NCI-H345 treated with DMSO at 0.1 percent for 48 hours (cell line): ENCODE data around the gene P2RX3.

Experiments
- DNase-seq: peaks from one replicate; lab custom pipeline; 2025; ENCODE audit not compliant: unreplicated experiment; lab: John Stamatoyannopoulos, UW

The P2RX3 gene

GRCh38 chr11:57368106-57368844, 30.1 kb downstream of the P2RX3 start:
- no peak for DNase-seq

DNA sequence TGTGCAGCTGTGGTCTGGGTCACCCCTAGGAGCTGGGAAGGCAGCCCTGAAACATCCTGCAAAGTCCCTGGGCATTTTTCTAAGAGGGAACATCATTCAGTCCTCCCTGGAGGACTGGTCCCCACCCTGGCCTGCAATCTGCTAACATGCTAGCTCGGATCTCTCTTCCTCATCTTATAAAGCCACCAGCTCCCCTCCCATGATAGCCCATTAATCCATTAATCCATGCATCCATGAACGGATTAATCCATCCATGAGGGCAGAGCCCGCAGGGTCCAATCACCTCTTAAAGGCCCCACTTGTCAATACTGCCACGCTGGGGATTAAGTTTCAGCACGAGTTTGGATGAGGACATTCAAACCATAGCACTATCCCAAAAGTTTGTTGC, 30.7 kb downstream of the P2RX3 start:
- DNase-seq = no peak

- DNase-seq = no peak
Measured at GRCh38 chr11:57370251-57370650, 32.1 kb downstream of the P2RX3 start.

GRCh38 chr11:57370941-57371340, 32.8 kb downstream of the P2RX3 start:
- no peak for DNase-seq

DNA sequence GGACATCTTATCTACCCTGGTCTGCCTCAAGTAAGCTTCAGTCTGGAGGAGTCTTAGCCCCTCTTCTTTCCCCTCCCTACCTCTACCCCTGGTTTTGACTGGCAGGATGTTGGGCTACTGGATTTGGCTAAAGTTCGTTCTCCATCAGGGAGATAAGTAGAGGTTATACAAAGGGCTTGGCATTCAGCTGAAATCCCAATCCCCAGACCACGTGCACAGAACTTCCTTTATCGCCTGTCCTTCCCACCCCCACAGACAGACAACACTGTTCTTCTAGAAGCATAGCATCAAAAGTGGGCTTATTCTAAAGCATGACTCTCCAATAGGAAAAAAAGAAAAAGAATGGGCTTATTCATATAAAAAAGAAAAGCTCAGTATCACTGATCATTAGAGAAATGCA, 35.0 kb downstream of the P2RX3 start:
- no peak for DNase-seq

GRCh38 chr11:57374966-57375365, 36.8 kb downstream of the P2RX3 start:
- DNase-seq = no peak

DNA sequence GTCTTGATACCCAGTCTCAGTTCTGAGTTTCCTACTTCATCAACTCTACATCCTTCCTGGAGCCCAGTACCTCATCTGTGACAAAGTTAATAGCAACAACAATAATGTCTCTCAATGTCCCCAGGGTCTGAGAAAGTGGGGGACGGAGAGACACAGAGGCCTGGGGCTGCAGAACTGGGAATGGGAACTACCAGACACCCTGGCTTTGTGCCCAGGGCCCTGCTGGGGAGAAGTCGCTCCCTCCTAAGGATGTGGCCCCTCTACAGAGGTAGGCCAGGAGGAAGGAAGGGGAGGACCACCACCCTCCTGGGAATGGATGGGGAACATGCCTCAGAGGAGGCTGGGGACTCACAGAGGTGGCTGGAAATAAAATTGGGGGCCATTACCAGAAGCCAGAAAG, 37.3 kb downstream of the P2RX3 start:
- DNase-seq = no peak

DNA sequence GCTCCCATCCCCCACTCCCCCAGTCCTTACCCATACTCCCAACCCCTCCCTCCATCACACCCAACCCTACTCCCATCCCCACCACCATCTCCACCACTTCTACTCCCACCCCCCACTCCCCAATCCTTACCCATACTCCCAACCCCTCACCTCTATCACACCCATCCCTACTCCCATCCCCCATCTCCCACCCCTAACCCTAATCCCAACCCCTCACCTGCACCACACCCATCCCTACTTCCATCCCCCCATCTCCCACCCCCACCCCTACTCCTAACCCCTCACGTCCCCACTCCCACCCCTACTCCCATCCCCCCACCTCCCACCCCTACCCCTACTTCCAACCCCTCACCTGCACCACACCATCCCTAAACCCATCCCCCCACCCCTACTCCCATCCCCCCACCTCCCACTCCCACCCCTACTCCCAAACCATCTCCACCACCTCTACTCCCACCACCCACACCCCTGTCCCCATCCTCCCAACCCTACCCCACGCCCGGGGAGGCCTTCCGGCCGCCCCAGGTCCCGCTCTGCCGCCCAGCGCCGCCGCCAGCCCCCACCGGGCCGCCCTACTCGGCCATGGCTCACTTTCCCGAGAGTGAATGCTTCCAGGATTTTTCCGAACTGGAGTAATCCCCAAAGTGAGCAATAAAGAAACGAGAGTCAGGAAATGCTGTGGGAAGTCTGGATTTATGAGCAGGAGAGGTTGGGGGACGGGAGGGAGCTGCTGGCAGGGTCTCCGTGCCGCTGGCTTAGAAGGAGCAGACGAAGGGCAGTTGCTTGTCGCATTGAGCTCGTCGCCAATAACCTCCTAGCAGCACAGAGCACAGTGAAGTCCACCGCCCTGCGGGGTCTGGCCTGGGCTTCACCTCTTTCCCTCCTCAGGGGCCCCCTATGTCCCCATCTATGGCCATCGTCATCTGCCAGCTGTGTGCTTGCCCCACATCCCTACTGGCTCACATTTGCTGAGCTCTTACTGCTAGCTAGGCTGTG, 38.2 kb downstream of the P2RX3 start:
- no peak for DNase-seq

DNA sequence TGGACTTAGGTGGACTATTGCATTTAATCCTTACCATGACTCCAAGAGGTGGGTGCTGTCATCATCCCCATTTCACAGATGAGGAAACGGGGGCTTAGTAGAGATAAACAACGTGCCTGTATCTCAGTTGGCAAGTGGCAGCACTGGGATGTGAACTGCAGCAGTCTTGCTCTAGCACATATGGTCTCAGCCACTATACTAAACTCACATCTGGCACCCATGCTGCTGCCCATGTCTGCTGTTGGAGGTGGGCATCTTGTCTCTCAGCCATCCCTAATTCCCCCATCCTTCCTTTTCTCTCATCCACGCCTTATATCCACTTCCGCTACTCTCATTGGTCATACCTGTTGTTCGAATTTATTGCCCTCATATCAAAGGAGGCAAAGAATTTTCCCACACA, 39.0 kb downstream of the P2RX3 start:
- no peak for DNase-seq

DNA sequence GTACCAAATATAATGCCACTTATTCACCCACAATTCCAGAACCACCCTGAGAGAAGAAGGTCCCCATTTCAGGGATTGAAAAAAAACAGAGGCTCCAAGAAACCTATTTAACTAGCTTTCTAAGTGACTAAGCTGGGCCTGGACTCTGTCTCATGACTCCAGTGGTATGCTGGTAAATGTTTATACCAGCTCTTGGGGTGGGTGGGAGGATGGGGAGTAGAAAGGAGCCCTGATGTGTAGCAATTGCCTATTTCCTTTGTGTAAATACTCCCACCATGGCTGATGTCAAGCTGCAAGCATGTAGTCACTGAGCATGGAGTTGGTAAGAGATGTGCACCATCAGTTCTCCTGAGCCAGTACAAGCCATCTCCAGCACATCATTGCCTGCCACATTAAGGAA, 40.0 kb downstream of the P2RX3 start:
- DNase-seq = no peak

GRCh38 chr11:57379732-57380131, 41.6 kb downstream of the P2RX3 start:
- no peak for DNase-seq

DNA sequence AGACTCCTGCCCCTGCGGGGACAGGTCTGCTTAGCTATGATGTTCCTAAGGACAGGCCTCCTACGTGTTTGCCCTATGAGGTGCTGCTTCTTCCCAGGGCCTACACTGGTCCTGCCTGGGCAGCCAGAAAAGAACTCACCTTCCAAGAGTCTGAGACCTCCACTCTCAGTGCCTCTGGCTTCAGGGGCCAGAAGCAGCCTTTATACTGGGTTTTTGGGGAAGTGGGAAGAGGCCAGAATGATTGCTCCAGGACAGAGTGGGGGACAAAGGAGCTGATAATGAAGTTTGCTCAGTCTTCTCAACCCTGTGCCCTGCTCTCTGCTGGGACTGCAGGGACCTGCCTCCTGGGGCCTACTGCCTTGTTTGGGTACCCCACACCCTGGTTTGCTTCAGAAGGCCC, 42.8 kb downstream of the P2RX3 start, which contains the start of gene PRG3:
PRG3 (minus strand) TSS at position 176 of the 400 bp plus-strand sequence. CDS start 442 bp downstream, outside the sequence.
- DNase-seq = no peak

GRCh38 chr11:57386178-57386940, 48.2 kb downstream of the P2RX3 start:
- no peak for DNase-seq

DNA sequence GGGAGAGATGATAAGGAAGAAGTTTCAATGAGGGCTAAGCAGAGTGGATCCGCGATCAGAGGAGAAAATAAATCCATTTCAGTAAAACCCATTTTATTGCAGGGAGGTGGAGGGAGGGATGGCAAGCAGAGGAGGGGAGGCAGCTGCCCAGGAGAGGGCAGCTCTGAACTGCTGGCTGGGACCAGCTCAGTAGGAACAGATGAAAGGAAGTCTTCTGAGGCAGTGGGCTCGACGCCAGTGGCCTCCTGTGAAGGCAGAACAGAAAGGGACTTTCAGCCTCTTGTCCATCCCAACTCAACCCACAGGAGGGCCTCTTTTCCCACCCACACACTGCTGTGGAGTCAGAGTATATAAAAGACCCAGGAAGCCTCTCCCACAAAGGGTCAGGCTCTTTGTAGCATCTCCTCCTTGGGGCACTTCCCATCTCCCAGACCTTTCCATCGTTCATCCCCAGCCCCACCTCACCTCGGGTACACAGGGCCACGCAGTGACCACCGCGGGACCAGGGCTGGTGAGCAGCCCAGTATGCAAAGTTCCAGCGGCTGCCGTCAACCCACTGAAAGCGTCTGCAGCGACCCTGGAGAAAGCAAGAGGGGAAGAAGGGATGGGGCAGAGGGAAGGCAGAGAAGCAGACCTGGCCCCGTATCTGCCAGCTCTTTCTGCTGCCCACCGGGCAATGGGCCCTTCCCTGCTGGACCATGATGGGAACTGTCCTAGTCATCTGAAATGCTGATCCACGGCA, 49.3 kb downstream of the P2RX3 start:
- no peak for DNase-seq

DNA sequence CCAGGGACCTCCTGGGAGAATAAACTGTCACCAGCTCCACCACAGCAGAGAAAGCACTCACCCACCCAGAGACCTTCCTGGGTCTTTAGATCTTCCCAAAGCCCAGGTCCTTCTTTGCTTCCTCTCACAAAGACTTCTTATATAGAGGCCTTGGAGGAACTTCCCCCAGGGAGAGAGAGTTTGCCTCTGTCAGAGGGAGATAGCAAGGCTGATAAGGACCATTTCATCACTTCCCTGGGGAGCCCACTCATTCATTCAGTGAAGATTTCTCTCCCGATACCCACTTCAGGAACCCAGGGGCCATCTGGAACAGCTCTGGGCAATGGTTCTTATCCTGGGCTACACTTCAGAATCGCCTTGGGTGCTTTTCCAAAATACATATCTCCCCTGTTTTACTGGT, 52.4 kb downstream of the P2RX3 start, which contains the start of gene PRG2:
PRG2 (minus strand) TSS at position 116 of the 400 bp plus-strand sequence. CDS start 706 bp downstream, outside the sequence.
- no peak for DNase-seq

DNA sequence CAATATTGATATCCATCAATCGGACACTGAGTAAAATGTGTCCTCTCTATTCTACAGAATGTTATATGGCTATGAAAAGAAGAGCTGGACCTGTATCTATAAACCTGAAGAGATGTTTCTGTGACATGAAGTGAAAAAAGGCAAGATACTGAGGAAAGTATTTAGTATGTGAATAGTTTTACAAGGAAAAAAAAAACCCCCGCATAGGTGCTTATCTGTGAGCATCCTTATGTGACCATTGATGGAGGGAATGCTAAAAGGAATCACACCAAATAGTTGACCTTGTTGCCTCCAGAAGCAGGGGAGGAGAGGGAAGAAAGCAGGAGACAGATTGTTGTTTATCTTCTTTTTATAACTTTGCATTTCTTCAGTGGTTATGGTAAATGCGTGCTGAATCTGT, 53.0 kb downstream of the P2RX3 start:
- DNase-seq = no peak

- no peak for DNase-seq
Measured at GRCh38 chr11:57391539-57391938, 53.4 kb downstream of the P2RX3 start.

DNA sequence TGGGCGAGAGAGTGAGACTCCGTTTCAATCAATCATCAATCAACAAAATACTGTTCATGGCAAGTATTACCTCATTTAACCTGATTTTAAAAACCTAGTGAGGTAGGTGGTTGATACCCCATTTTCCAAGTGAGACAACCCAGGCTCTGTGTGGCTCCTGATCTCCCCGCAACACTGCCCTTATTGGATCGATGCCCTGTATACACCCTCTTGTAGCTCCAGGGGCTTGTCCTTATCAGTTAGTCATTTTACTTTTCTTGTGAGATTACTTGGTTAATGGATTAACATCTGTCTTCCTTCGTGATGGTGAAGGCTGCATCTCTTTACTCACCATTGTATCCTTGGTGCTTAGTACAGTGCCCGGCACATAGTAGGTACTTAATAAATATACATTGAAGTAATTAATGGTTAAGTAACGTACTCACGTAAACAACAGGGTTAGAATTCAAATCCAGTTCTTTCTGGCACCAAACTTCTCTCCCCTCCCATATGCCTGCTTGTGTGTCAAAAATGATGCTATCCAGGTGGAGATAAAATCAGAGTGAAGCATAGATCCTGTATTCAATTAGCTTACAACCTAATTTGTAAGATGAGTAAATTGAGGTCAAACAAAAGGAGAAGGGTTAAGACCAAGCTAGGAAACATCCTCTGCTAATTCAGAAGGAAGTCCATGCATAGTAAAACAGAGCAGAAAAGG, 54.1 kb downstream of the P2RX3 start:
- no peak for DNase-seq

- DNase-seq = no peak
Measured at GRCh38 chr11:57392763-57393105, 54.6 kb downstream of the P2RX3 start.
